Measurements from ENCODE around the gene ZNF468.
"Not testable (repeated sequence)": the region's sequence is repeated elsewhere in the genome, so short reads cannot be mapped to it uniquely, and the experiment has no call there.

Gene ZNF468

GRCh38 chr19:52820472-52821203 is 36.8 kb downstream of the ZNF468 start:
- H3K9ac ChIP-seq (ENCODE audit: low read length), result peak overlapping the region; percentile 61

GRCh38 chr19:52809801-52810200 is 47.6 kb downstream of the ZNF468 start:
- Histone ChIP-seq H3K4me3 (ENCODE audit: low read length) (no peak overlapping the region), H3K36me3 (ENCODE audit: control insufficient read depth, insufficient read depth, low read length) (peaks cover 4% of the 10 kb centered on the region)

More at GRCh38 chr19:52820472-52821203, 36.8 kb downstream of the ZNF468 start:
- H3K4me1 ChIP-seq (ENCODE audit: control insufficient read depth, insufficient read depth, low read length); H3K27me3 ChIP-seq (ENCODE audit: control insufficient read depth, insufficient read depth, low read length); H3K27ac ChIP-seq (ENCODE audit: low read depth, low read length); H3K36me3 ChIP-seq (ENCODE audit: control insufficient read depth, insufficient read depth, low read length): not testable (repeated sequence)
- H3K4me3 ChIP-seq (ENCODE audit: low read length), result peak overlapping the region; percentile 61

GRCh38 chr19:52799950-52800640 is 57.3 kb downstream of the ZNF468 start:
- H3K36me3 ChIP-seq (ENCODE audit: control insufficient read depth, insufficient read depth, low read length), result peaks cover 26% of the 10 kb centered on the region
- not testable (repeated sequence) for H3K4me3 ChIP-seq (ENCODE audit: low read length); H3K27ac ChIP-seq (ENCODE audit: low read depth, low read length); H3K9ac ChIP-seq (ENCODE audit: low read length); H3K27me3 ChIP-seq (ENCODE audit: control insufficient read depth, insufficient read depth, low read length); H3K4me1 ChIP-seq (ENCODE audit: control insufficient read depth, insufficient read depth, low read length)

More at GRCh38 chr19:52809801-52810200, 47.6 kb downstream of the ZNF468 start:
- Histone ChIP-seq H3K27ac (ENCODE audit: low read depth, low read length) (no peak overlapping the region), H3K9ac (ENCODE audit: low read length) (no peak overlapping the region), H3K4me1 (ENCODE audit: control insufficient read depth, insufficient read depth, low read length) (no peaks in the 10 kb centered on the region), H3K27me3 (ENCODE audit: control insufficient read depth, insufficient read depth, low read length) (no peaks in the 10 kb centered on the region)

- H3K9ac ChIP-seq (ENCODE audit: low read length), result no peak overlapping the region
- no peaks in the 10 kb centered on the region for H3K27me3 ChIP-seq (ENCODE audit: control insufficient read depth, insufficient read depth, low read length)
- no peaks in the 10 kb centered on the region for H3K4me1 ChIP-seq (ENCODE audit: control insufficient read depth, insufficient read depth, low read length)
Measured at GRCh38 chr19:52789440-52789839, 68.0 kb downstream of the ZNF468 start.

More at GRCh38 chr19:52789440-52789839, 68.0 kb downstream of the ZNF468 start:
- Histone ChIP-seq H3K36me3 (ENCODE audit: control insufficient read depth, insufficient read depth, low read length) (no peaks in the 10 kb centered on the region), H3K27ac (ENCODE audit: low read depth, low read length) (no peak overlapping the region), H3K4me3 (ENCODE audit: low read length) (no peak overlapping the region)

All from rectal smooth muscle tissue (tissue), 1 donor.